SK-N-SH (cell line): ENCODE measurements around the gene MBIP. TPM values are rescaled to one million over a fixed set of nuclear protein-coding genes. Genes with fewer than 3 reads are reported as not detected.

ENCODE experiments used
- CTCF ChIA-PET: fragments of 300-600, 350-600 bp; formaldehyde crosslinking; extraction: SDS; loops from one replicate; lab custom pipeline; 2021; lab: Yijun Ruan, JAX
- POLR2A ChIA-PET: fragments of 350-600 bp; sonication (Branson Sonifier 250); formaldehyde crosslinking; extraction: SDS; loops from one replicate; lab custom pipeline; 2020; ENCODE audit warnings: antibody characterized with exemption, inconsistent platforms; lab: Yijun Ruan, JAX
- DNase-seq: peaks from one replicate; pipeline ENCODE4 v3.0.0; 2012
- H2AFZ ChIP-seq: fragments of 200-600 bp; sonication (generic); 2 replicates; pipeline ENCODE4 v1.8.1; 2016; ENCODE audit warnings: antibody characterized with exemption, mild to moderate bottlenecking, low read depth
- H3F3A ChIP-seq: fragments of 200-600 bp; sonication (generic); replicated peaks from 2 replicates; pipeline ENCODE3; 2016; ENCODE audit warnings: antibody characterized with exemption, mild to moderate bottlenecking; ENCODE audit not compliant: insufficient read depth
- H3K27ac ChIP-seq, 2 experiments: fragments of 200-500 bp in 1 of 2; fragments of 200-600 bp in 1 of 2; sonication (Bioruptor generic) in 1 of 2; sonication (generic), shearing (Covaris generic) in 1 of 2; 2 replicates each; pipeline versions ENCODE4 v1.5.1 to v1.6.1; 2014 to 2016; ENCODE audit warnings: low read depth in 2 of 2, inconsistent platforms in 1 of 2, low read length in 1 of 2, mild to moderate bottlenecking in 1 of 2, mixed read lengths in 1 of 2
- H3K27me3 ChIP-seq: fragments of 200-600 bp; sonication (generic), shearing (Covaris generic); 2 replicates; pipeline ENCODE4 v1.6.1; 2016; ENCODE audit warnings: mixed run types; ENCODE audit not compliant: insufficient read depth
- H3K36me3 ChIP-seq, 2 experiments: fragments of 200-500 bp in 1 of 2; fragments of 200-600 bp in 1 of 2; sonication (Bioruptor generic) in 1 of 2; sonication (generic) in 1 of 2; replicated peaks in 1 of 2; 2 replicates each; pipeline versions ENCODE3 to v1.5.1; 2014 to 2016; ENCODE audit warnings: low read length in 1 of 2, mild to moderate bottlenecking in 1 of 2; ENCODE audit not compliant: insufficient read depth in 2 of 2, control insufficient read depth in 1 of 2
- H3K4me1 ChIP-seq, 2 experiments: fragments of 200-500 bp in 1 of 2; fragments of 200-600 bp in 1 of 2; sonication (Bioruptor generic) in 1 of 2; sonication (generic), shearing (Covaris generic) in 1 of 2; 2 replicates each; pipeline versions ENCODE4 v1.5.1 to v1.6.1; 2014 to 2016; ENCODE audit warnings: low read depth in 1 of 2, low read length in 1 of 2, mixed run types in 1 of 2; ENCODE audit not compliant: insufficient read depth in 2 of 2, control insufficient read depth in 1 of 2
- H3K4me2 ChIP-seq: fragments of 200-600 bp; sonication (generic), shearing (Covaris generic); 2 replicates; pipeline ENCODE4 v1.6.1; 2017; ENCODE audit warnings: mixed run types
- H3K4me3 ChIP-seq, 2 experiments: fragments of 200-500 bp in 1 of 2; fragments of 200-600 bp in 1 of 2; sonication (Bioruptor generic) in 1 of 2; sonication (generic), shearing (Covaris generic) in 1 of 2; 2 replicates each; pipeline versions ENCODE4 v1.5.1 to v1.8.1; 2014 to 2016; ENCODE audit warnings: low read depth in 2 of 2, inconsistent platforms in 1 of 2, low read length in 1 of 2, mild to moderate bottlenecking in 1 of 2, mixed read lengths in 1 of 2, moderate library complexity in 1 of 2
- H3K79me2 ChIP-seq: fragments of 200-600 bp; sonication (generic); 2 replicates; pipeline ENCODE4 v1.8.1; 2017; ENCODE audit warnings: mild to moderate bottlenecking; ENCODE audit not compliant: insufficient read depth
- H3K9ac ChIP-seq: fragments of 200-600 bp; sonication (generic); 2 replicates; pipeline ENCODE4 v1.6.1; 2017; ENCODE audit warnings: mixed run types
- H3K9me2 ChIP-seq: fragments of 200-600 bp; sonication (generic); 2 replicates; pipeline ENCODE4 v1.6.1; 2017; ENCODE audit warnings: mixed run types
- H3K9me3 ChIP-seq: fragments of 200-600 bp; sonication (generic); 2 replicates; pipeline ENCODE4 v1.6.1; 2017; ENCODE audit warnings: mixed run types, mild to moderate bottlenecking, moderate library complexity
- H4K20me1 ChIP-seq: fragments of 200-600 bp; sonication (generic); 2 replicates; pipeline ENCODE4 v1.6.1; 2017; ENCODE audit warnings: mild to moderate bottlenecking, mixed run types; ENCODE audit not compliant: insufficient read depth
- ELF1 ChIP-seq: IDR thresholded peaks from 2 replicates; pipeline ENCODE4 v1.4.0; 2012
- FOSL2 ChIP-seq: IDR thresholded peaks from 2 replicates; pipeline ENCODE4 v1.4.0; 2012; ENCODE audit warnings: low read depth, mild to moderate bottlenecking, moderate library complexity, borderline replicate concordance
- FOXM1 ChIP-seq: IDR thresholded peaks from 2 replicates; pipeline ENCODE4 v1.4.0; 2012; ENCODE audit warnings: low read depth, mild to moderate bottlenecking
- GABPA ChIP-seq: IDR thresholded peaks from 2 replicates; pipeline ENCODE4 v1.4.0; 2012; ENCODE audit warnings: low read depth, mild to moderate bottlenecking
- JUND ChIP-seq: IDR thresholded peaks from 2 replicates; pipeline ENCODE4 v1.4.0; 2012
- MEF2A ChIP-seq: IDR thresholded peaks from 2 replicates; pipeline ENCODE4 v1.4.0; 2012; ENCODE audit warnings: low read depth, borderline replicate concordance
- MXI1 ChIP-seq: IDR thresholded peaks from 2 replicates; pipeline ENCODE4 v1.6.1; 2012; ENCODE audit warnings: mild to moderate bottlenecking, low read depth, low read length, improper control_type of control experiment
- NFIC ChIP-seq: IDR thresholded peaks from 2 replicates; pipeline ENCODE4 v1.4.0; 2012; ENCODE audit warnings: borderline replicate concordance
- NRF1 ChIP-seq: IDR thresholded peaks from 2 replicates; pipeline ENCODE4 v1.6.1; 2012; ENCODE audit warnings: low read depth, mild to moderate bottlenecking, low read length
- POLR2AphosphoS5 ChIP-seq: IDR thresholded peaks from 2 replicates; pipeline ENCODE4 v1.6.1; 2012; ENCODE audit warnings: low read depth, low read length
- RAD21 ChIP-seq: IDR thresholded peaks from 2 replicates; pipeline ENCODE4 v1.6.1; 2012; ENCODE audit warnings: mild to moderate bottlenecking, low read length
- RCOR1 ChIP-seq: fragments of 150-350 bp; IDR thresholded peaks from 2 replicates; pipeline ENCODE4 v1.6.1; 2017; ENCODE audit warnings: antibody characterized with exemption, low read length
- RFX5 ChIP-seq: IDR thresholded peaks from 2 replicates; pipeline ENCODE4 v1.6.1; 2012; ENCODE audit warnings: mild to moderate bottlenecking, improper control_type of control experiment, low read length
- SMC3 ChIP-seq: IDR thresholded peaks from 2 replicates; pipeline ENCODE4 v1.6.1; 2012; ENCODE audit warnings: low read depth, low read length, improper control_type of control experiment
- WGBS: methylation state at CpG from one replicate; pipeline ENCODE4 v1.1.6; 2017; ENCODE audit warnings: low lambda C conversion rate; 5-methylcytosine and 5-hydroxymethylcytosine counted together
- polyA plus RNA-seq, 3 experiments: library from polyadenylated mRNA; depleted of rRNA; stranded (reverse); fragments of >200 nt; gene quantifications; 2 replicates each; pipeline ENCODE4 v1.2.3, GENCODE V29; 2012
- TF ChIP-seq, protein P1 (sequence below): fragments of 150-350 bp; IDR thresholded peaks from 2 replicates; pipeline ENCODE4 v1.6.1; 2016; ENCODE audit warnings: mild to moderate bottlenecking, low read depth, low read length
- TF ChIP-seq, protein P2 (sequence below): IDR thresholded peaks from 2 replicates; pipeline ENCODE4 v1.4.0; 2012; ENCODE audit warnings: low read depth, borderline replicate concordance
- TF ChIP-seq, protein P3 (sequence below): IDR thresholded peaks from 2 replicates; pipeline ENCODE4 v1.4.0; 2012; ENCODE audit warnings: low read depth
- TF ChIP-seq, protein P4 (sequence below): IDR thresholded peaks from 2 replicates; pipeline ENCODE4 v1.4.0; 2012; ENCODE audit warnings: low read depth, borderline replicate concordance
- TF ChIP-seq, protein P5 (sequence below): IDR thresholded peaks from 2 replicates; pipeline ENCODE4; 2012

Gene MBIP
- polyA plus RNA-seq, 1 of the 3 experiments (the other 2 are of a cell fraction): 11.5 TPM

DNA sequence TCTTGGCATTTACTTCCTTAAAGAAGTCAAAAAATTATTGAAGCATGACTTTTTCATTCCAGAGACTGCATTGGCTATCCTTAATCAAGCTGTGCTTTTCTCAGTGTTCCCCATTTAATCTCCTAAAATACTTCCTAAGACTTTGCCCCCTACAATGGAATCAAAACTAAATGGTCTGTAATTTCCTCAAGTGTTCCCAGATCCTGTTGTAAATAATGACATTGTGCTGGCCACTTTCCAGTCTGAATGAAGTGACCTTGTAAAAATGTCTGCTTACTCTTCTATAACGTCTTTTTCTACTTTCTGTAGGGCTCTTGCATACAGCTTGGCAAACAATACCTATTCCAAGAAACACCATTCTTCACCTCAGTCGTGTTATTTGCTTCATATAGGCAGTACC is 45.3 kb upstream of the MBIP start:
- Histone ChIP-seq H4K20me1 (no peaks in the 10 kb centered on the region), H3K9me2 (no peaks in the 10 kb centered on the region), H3K27me3 (no peaks in the 10 kb centered on the region; the same call in 1 of the 2 replicates), H3K4me3 (no peak overlapping the region), H3K27ac (no peak overlapping the region), H3K4me1 (no peaks in the 10 kb centered on the region), H3K4me2 (no peak overlapping the region), H2AFZ (no peak overlapping the region), H3K36me3 (no peaks in the 10 kb centered on the region), H3K9ac (no peak overlapping the region), H3F3A (no peaks in the 10 kb centered on the region), H3K9me3 (no peaks in the 10 kb centered on the region), H3K79me2 (no peaks in the 10 kb centered on the region)
- no peak for DNase-seq
- WGBS: 0% methylated on average over 2 of the region's 2 CpGs
- ChIA-PET CTCF (interaction anchor here (1.0 to 1.4 kb wide), 2 partner anchors 159 to 296 kb away, joined by 3 to 5 read pairs; no protein-coding TSS in a partner anchor), POLR2A (no interaction called here)
- TF ChIP-seq, protein P1, sequence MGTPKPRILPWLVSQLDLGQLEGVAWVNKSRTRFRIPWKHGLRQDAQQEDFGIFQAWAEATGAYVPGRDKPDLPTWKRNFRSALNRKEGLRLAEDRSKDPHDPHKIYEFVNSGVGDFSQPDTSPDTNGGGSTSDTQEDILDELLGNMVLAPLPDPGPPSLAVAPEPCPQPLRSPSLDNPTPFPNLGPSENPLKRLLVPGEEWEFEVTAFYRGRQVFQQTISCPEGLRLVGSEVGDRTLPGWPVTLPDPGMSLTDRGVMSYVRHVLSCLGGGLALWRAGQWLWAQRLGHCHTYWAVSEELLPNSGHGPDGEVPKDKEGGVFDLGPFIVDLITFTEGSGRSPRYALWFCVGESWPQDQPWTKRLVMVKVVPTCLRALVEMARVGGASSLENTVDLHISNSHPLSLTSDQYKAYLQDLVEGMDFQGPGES: no peak
- no peak for TF ChIP-seq SMC3
- no peak for TF ChIP-seq FOSL2
- no peak for TF ChIP-seq FOXM1
- TF ChIP-seq NFIC: no peak

DNA sequence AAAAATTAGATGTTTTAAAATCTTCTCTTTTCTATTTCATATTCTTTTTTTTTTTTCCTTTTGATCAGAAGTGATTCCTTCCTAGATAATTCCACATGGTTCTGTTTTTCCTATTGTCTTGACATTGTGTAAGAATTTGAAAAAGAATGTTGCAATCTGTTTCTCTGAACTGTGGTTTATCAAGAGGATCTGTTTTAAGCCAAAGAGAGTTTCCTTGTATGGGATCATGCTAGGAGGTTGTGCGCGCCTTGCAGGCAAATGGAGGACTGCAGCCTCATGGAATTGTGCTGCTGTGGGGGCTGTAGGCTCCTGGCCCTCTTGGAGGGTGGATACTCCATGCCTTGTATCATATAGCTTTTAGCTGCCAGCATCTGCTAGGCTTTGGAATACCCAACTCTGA is 43.3 kb upstream of the MBIP start:
- Histone ChIP-seq H3K4me3 (no peak overlapping the region), H3K79me2 (no peaks in the 10 kb centered on the region), H3K36me3 (no peaks in the 10 kb centered on the region), H3F3A (no peaks in the 10 kb centered on the region), H3K9ac (no peak overlapping the region), H3K27me3 (no peaks in the 10 kb centered on the region; the same call in 1 of the 2 replicates), H3K4me2 (no peak overlapping the region), H4K20me1 (no peaks in the 10 kb centered on the region), H3K27ac (no peak overlapping the region), H3K9me3 (no peaks in the 10 kb centered on the region), H2AFZ (no peak overlapping the region), H3K9me2 (no peaks in the 10 kb centered on the region), H3K4me1 (no peaks in the 10 kb centered on the region)
- WGBS: 21% methylated on average over 2 of the region's 2 CpGs
- DNase-seq: no peak
- CTCF ChIA-PET: interaction anchor here (2.0 kb wide), 1 partner anchor 11 kb away, joined by 10 read pairs; no protein-coding TSS in a partner anchor
- TF ChIP-seq NRF1 (no peak), ELF1 (no peak), POLR2AphosphoS5 (no peak), FOSL2 (no peak), GABPA (no peak)
- POLR2A ChIA-PET: no interaction called here

DNA sequence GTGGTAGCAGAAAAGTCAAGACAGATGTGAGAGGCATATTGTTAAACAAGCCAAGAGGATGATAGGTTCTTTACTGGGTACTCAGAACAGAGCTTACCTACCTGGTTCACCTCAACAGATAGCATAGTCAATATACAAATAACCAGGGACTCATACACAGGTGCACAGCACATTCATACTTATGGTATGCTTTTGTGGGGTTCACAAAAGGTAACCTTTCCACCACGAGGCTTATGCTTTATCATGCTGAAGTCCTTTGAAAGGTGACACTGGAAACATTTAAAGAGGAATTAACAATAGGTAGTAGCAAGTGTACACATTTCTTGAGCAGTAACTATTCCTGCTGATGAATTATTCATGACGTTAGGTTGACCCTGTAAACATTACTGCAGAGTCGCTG is 42.2 kb upstream of the MBIP start:
- Histone ChIP-seq H3K4me1 (no peaks in the 10 kb centered on the region), H3K4me3 (no peak overlapping the region), H3K79me2 (no peaks in the 10 kb centered on the region), H3F3A (no peaks in the 10 kb centered on the region), H3K27ac (no peak overlapping the region), H3K9ac (no peak overlapping the region), H3K9me3 (no peaks in the 10 kb centered on the region), H3K9me2 (no peaks in the 10 kb centered on the region), H3K36me3 (no peaks in the 10 kb centered on the region), H3K27me3 (no peaks in the 10 kb centered on the region; the same call in 1 of the 2 replicates), H3K4me2 (no peak overlapping the region), H2AFZ (no peak overlapping the region), H4K20me1 (no peaks in the 10 kb centered on the region)
- CTCF ChIA-PET: no interaction called here
- 4% methylated on average over 3 of the region's 3 CpGs for WGBS
- POLR2A ChIA-PET: no interaction called here
- no peak for DNase-seq
- TF ChIP-seq, protein P2, sequence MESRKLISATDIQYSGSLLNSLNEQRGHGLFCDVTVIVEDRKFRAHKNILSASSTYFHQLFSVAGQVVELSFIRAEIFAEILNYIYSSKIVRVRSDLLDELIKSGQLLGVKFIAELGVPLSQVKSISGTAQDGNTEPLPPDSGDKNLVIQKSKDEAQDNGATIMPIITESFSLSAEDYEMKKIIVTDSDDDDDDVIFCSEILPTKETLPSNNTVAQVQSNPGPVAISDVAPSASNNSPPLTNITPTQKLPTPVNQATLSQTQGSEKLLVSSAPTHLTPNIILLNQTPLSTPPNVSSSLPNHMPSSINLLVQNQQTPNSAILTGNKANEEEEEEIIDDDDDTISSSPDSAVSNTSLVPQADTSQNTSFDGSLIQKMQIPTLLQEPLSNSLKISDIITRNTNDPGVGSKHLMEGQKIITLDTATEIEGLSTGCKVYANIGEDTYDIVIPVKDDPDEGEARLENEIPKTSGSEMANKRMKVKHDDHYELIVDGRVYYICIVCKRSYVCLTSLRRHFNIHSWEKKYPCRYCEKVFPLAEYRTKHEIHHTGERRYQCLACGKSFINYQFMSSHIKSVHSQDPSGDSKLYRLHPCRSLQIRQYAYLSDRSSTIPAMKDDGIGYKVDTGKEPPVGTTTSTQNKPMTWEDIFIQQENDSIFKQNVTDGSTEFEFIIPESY: no peak
- TF ChIP-seq, protein P3, sequence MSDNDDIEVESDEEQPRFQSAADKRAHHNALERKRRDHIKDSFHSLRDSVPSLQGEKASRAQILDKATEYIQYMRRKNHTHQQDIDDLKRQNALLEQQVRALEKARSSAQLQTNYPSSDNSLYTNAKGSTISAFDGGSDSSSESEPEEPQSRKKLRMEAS: no peak
- TF ChIP-seq JUND (no peak), MXI1 (no peak), POLR2AphosphoS5 (no peak), GABPA (no peak), RFX5 (no peak), SMC3 (no peak), RCOR1 (no peak), RAD21 (no peak), MEF2A (no peak)
- TF ChIP-seq, protein P4, sequence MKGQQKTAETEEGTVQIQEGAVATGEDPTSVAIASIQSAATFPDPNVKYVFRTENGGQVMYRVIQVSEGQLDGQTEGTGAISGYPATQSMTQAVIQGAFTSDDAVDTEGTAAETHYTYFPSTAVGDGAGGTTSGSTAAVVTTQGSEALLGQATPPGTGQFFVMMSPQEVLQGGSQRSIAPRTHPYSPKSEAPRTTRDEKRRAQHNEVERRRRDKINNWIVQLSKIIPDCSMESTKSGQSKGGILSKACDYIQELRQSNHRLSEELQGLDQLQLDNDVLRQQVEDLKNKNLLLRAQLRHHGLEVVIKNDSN: no peak
- TF ChIP-seq, protein P5, sequence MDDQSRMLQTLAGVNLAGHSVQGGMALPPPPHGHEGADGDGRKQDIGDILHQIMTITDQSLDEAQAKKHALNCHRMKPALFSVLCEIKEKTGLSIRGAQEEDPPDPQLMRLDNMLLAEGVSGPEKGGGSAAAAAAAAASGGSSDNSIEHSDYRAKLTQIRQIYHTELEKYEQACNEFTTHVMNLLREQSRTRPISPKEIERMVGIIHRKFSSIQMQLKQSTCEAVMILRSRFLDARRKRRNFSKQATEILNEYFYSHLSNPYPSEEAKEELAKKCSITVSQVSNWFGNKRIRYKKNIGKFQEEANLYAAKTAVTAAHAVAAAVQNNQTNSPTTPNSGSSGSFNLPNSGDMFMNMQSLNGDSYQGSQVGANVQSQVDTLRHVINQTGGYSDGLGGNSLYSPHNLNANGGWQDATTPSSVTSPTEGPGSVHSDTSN: no peak
